ENCODE data around the gene MORF4L1. TPM values are rescaled to one million over a fixed set of nuclear protein-coding genes. Genes with fewer than 3 reads are reported as not detected.

MORF4L1 gene
- polyA plus RNA-seq, 4 donors = 719 to 838 (median 801) TPM

DNA sequence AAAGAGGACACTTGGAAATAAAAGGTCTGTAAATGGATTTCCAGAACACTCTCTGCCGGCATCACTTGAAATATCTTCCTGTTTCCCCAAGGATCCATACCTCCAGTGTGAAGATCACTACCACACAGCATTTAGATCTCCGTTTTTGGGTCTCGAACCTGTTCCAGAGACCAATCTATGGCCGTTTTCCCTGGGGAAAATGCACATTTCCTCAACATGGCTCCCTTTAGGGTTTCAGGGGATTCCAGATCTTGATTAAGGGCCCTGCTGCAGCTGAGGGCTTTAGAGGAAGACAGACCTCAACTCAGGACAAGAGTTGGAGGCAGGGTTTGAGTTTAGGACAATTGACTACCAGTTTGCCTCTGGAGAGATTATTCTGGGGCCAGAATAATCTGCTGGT, 70.1 kb downstream of the MORF4L1 start:
- no peak for DNase-seq (ENCODE audit: low read depth in 4 of 4, low spot score in 3 of 4)

- DNase-seq (ENCODE audit: low read depth in 4 of 4, low spot score in 3 of 4) = no peak
Measured at GRCh38 chr15:78943692-78944091, 71.0 kb downstream of the MORF4L1 start.

DNA sequence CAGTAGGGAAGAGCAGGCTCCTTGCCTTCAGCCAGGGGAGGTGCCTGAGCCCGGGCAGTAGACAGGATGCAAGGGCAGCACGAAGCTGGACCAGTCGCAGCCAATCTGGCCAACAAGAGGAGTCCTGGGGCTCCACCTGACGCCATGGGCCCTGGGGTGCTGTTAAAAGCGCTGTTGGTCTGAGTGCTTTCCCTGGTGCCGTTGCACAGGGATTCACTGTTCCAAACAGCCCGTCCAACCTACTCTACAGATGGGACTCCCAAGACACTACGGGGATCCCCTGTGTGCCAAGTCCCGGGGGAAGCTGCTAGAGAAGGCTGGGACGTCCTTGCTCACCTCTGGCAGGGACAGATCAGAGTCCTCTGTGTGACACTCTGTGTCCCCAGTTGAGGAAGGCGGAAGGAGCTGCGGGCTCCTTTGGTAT, 71.5 kb downstream of the MORF4L1 start:
- no peak for DNase-seq (ENCODE audit: low read depth in 4 of 4, low spot score in 3 of 4)

- DNase-seq (ENCODE audit: low read depth in 4 of 4, low spot score in 3 of 4) = peak in 2 of 4 donors; percentile 49 to 53
Measured at GRCh38 chr15:78944669-78945407, 72.1 kb downstream of the MORF4L1 start, which contains the start of gene CTSH. Gene CTSH (minus strand): TSS chr15:78945046. CDS start chr15:78944981, 65 bp downstream.

DNA sequence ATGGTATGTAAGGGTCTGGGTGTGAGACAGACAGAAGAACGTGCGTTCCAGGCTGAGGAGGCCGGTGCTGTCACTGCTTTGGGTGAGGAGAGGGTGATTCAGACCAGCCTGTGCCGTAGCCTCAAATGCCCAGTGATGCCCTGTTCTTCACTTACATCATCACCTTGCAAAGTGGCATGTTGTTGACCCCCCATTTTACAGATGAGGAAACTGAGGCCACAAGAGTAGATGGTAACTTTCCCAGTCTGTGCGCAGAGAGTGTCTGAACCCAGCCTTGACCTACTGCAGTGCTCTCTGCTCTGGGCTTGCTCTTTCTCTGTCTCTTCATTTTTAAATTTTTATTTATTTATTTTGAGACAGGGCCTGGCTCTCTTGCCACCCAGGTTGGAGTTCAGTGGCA, 73.8 kb downstream of the MORF4L1 start:
- DNase-seq (ENCODE audit: low read depth in 4 of 4, low spot score in 3 of 4) = no peak

DNA sequence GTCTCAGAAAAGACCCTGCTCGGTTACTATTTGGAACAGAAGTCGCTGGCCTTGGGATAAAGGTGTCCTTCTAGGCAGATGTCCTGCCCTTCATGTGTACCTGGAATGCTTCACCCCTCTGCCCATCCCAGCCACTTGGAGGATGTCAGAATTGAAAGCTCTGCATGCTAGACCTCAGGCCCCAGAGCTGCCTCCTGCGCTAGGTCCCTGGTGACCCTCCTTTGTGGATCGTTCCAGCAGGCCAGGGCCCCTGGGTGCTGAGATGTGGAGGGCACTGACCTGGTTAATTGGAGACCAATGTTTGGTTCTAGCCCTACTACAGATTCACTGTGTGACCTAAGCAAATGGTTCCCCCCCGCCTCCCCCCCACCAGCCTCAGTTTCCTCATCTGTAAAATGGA, 74.8 kb downstream of the MORF4L1 start:
- DNase-seq (ENCODE audit: low read depth in 4 of 4, low spot score in 3 of 4) = no peak

Other genes starting within 250 kb of the MORF4L1 start
- 1 to 10 TPM; 2.9 to 3.5 (median 3.1) TPM for gene CHRNB4, start 231.7 kb upstream of the MORF4L1 start, polyA plus RNA-seq (ENCODE audit: insufficient read length in 4 of 4)
- 10 to 100 TPM; 21.6 to 35.1 (median 23.4) TPM for gene ADAMTS7, start 61.4 kb upstream of the MORF4L1 start, polyA plus RNA-seq (ENCODE audit: insufficient read length in 4 of 4)
- gene CTSH, start 72.2 kb downstream of the MORF4L1 start, polyA plus RNA-seq (ENCODE audit: insufficient read length in 4 of 4) = 100 to 1,000 TPM; 188 to 226 (median 197) TPM
- under 1 TPM; 0.19 to 0.44 (median 0.40) TPM for gene RASGRF1, start 217.9 kb downstream of the MORF4L1 start, polyA plus RNA-seq (ENCODE audit: insufficient read length in 4 of 4)

All from right renal pelvis (tissue), 4 donors.